ENCODE results near the gene NADK.

DNA sequence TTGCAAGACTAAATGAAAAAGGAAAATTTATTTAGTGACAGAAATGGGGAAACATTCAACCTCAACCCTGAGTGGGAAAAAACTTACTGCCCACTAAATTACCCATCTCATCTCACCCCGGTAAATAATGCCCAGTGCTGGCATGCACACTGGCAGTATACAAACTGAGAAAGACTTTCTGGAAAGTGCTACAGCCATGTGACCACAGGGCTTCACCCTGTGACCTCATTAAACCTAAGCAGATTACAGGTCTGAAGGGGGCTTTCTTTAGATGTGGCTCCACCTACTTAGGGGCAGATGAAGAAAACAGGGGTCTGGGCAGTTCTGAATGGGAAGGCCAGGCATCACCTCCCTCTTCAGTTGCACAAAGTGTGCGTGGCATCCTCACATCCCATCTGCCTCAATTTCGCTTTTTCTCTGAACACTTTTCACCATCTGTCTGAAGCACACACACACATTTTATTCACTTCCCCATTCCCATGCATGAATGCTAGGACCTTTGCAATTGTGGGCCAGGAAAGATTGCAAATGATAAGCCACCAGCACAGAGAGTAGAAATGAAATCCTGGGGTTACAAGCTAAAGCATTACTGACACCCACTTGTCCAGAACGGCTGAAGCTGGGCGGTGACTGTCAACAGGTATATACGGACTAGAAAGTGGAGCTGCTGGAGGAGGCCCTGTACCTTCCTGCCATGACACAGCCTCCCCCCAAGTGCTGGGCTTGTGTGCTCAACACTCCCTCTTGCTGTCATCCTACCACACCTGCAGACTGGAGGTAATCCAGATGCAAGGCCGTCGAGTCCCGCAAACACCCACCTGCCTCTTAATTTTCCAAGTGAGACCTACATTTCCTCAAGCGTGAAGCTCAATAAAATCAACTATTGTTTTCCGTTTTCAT lies 2.7 kb downstream of the NADK start:
- TF ChIP-seq CTCF (IDR thresholded peaks at IDR 0.05; ENCODE audit: low read depth, low read length, poor library complexity, severe bottlenecking): no peak
- TF ChIP-seq EZH2phosphoT487 (IDR thresholded peaks at IDR 0.05; ENCODE audit: borderline replicate concordance, low read length): no peak
